Mucosa of descending colon (tissue), 3 donors: Measurements from ENCODE around the gene IFT22. TPM values are rescaled to one million over a fixed set of nuclear protein-coding genes. Genes with fewer than 3 reads are reported as not detected.
"Not testable (repeated sequence)": the region's sequence is repeated elsewhere in the genome, so short reads cannot be mapped to it uniquely, and the experiment has no call there.

Experiments
- ATAC-seq: fragments of 200-7000 bp; cut with Tn5 transposase; one replicate; pipeline ENCODE4 v1.9.1; 2020; ENCODE audit warnings: mild to moderate bottlenecking, moderate library complexity
- DNase-seq, 3 donors: peaks; one replicate each; pipeline ENCODE4 v3.0.0-alpha.2; 2020
- H3K36me3 ChIP-seq: fragments of 200-600 bp; one replicate; pipeline ENCODE4 v1.8.0; 2021; ENCODE audit warnings: low read depth, mild to moderate bottlenecking
- H3K4me1 ChIP-seq: fragments of 200-600 bp; one replicate; pipeline ENCODE4 v1.8.0; 2021; ENCODE audit warnings: low read depth, mild to moderate bottlenecking
- H3K4me3 ChIP-seq: fragments of 200-600 bp; one replicate; pipeline ENCODE4 v1.8.0; 2021; ENCODE audit warnings: mild to moderate bottlenecking
- H3K9me3 ChIP-seq: fragments of 200-600 bp; one replicate; pipeline ENCODE4 v1.8.0; 2021; ENCODE audit warnings: mild to moderate bottlenecking
- intact Hi-C, 2 donors: fragments of 100-400 bp; cut with DNase I in 1 of 2; cut with micrococcal nuclease in 1 of 2; formaldehyde crosslinking; loops; one replicate each; pipeline versions ENCODE4 v1.11.0 to v1.11.1; 2022; cut with DNase I, micrococcal nuclease
- total RNA-seq, 3 donors: library from RNA; stranded (reverse); fragmentation: NEBNext Ultra II Directional in 2 of 3; extraction: Animal tissue kit (Norgen Biotek cat#: 25700) in 2 of 3; gene quantifications; one replicate each; pipeline versions ENCODE4 v1.2.1 to v1.2.4, GENCODE V29; 2021 to 2023
- TF ChIP-seq, protein P1 (sequence below): fragments of 200-600 bp; IDR thresholded peaks from one replicate; pipeline ENCODE4 v1.8.0; 2022; ENCODE audit warnings: antibody characterized with exemption, mild to moderate bottlenecking
- donor health status: DM: no; HTN: no; CAD: no; lungs with moderate emphysema.
- donor health status: DM: no; HTN: no; CAD: no.
- donor health status: DM: no; HTN: yes; CAD: no.

IFT22 gene
- total RNA-seq, 3 donors from 2014 or later = 5.0 to 23.5 (median 5.5) TPM

DNA sequence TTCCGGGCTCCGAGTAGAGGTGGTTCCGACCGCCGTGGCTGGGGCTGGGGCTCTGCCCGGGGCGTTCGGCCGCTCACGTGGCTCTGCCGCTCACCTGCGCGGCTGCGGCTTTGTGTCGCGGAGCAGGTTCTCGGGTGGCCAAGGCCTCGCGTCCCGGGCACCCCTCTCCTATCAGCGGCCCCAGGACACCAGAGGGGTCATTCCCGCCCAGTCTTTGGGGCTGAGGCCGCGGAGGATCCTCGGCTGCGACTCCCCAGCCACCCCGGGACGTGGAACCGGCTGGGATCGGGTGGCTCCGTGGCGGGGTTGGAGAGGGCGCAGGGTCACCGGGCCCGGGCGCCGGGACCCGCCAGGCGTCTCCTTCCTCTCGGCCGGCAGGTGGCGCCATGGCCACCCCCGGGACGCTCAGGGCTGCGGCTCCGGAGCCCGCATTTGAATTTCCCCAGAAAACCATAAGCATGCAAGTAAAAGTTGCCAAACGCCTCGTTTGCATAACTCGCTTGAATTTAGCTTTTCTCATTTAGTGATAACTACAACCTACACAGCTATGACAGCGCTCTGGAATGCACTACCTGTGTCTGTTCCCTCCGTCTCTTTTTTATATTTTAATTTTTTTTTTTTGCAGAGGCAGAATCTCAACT, 42.2 kb upstream of the IFT22 start:
- no peaks in the 10 kb centered on the region for H3K9me3 ChIP-seq
- DNase-seq (peak; percentile 64 to 73 (median 64)), ATAC-seq (peak; percentile 93)
- peaks cover 7% of the 10 kb centered on the region for H3K4me1 ChIP-seq
- no peak overlapping the region for H3K4me3 ChIP-seq
- intact Hi-C loops = no loop called here
- TF ChIP-seq, protein P1, sequence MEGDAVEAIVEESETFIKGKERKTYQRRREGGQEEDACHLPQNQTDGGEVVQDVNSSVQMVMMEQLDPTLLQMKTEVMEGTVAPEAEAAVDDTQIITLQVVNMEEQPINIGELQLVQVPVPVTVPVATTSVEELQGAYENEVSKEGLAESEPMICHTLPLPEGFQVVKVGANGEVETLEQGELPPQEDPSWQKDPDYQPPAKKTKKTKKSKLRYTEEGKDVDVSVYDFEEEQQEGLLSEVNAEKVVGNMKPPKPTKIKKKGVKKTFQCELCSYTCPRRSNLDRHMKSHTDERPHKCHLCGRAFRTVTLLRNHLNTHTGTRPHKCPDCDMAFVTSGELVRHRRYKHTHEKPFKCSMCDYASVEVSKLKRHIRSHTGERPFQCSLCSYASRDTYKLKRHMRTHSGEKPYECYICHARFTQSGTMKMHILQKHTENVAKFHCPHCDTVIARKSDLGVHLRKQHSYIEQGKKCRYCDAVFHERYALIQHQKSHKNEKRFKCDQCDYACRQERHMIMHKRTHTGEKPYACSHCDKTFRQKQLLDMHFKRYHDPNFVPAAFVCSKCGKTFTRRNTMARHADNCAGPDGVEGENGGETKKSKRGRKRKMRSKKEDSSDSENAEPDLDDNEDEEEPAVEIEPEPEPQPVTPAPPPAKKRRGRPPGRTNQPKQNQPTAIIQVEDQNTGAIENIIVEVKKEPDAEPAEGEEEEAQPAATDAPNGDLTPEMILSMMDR = peak; percentile 83
- H3K36me3 ChIP-seq = no peaks in the 10 kb centered on the region

- Histone ChIP-seq H3K4me1 (peaks cover 7% of the 10 kb centered on the region), H3K9me3 (no peaks in the 10 kb centered on the region), H3K4me3 (no peak overlapping the region), H3K36me3 (no peaks in the 10 kb centered on the region)
- intact Hi-C loops = no loop called here
- ATAC-seq (no peak), DNase-seq (no peak)
- TF ChIP-seq, protein P1 = no peak
These were observed 41.7 kb upstream of the IFT22 start for GRCh38 chr7:101363196-101363733.

DNA sequence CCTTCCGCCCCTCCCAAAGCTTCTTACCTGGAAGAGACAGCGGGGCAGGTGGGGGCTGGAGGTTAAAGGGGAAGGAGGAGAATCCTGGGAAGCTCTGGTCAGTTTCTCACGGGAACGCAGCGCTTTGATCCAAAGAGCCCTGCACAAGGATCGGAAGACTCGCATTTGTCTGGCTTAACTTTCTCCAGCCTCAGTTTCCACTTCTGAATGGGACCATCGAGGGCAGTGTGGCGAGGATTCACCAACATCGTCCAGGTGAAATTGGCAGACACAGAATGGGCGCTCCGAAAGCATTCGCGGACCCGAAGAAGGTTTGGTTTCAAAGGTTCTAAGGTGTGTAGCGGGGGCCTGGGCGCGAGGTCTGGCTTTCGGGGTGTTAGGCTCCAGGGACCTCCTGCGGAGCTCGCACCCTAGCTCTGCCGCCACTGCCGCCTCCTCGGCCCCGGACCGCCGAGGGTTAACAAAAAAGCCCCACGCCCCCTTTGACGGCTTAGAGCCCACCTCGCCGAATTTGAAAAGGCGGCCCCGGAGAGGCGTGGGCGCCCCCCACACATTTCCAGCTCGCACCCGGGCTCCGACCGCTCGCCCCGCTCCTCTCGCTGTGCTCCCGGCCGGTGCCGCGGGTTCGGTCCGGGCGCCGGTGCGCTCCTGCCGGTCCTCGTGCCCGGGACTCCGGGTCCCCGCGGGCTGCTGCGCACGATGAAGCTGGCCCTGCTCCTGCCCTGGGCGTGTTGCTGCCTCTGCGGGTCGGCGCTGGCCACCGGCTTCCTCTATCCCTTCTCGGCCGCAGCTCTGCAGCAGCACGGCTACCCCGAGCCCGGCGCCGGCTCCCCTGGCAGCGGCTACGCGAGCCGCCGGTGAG, 41.0 kb upstream of the IFT22 start, which contains the start of gene COL26A1:
Gene COL26A1 (plus strand): TSS at position 542 of the 862 bp plus-strand sequence. CDS start 158 bp downstream, at position 700.
- DNase-seq (peak; percentile 21 to 53 (median 42)), ATAC-seq (peak; percentile 63)
- no peak within 1 kb of the TSS for H3K4me3 ChIP-seq
- peaks cover 7% of the 10 kb centered on the region for H3K4me1 ChIP-seq
- intact Hi-C loops = no loop called here
- H3K9me3 ChIP-seq = no peaks in the 10 kb centered on the region
- TF ChIP-seq, protein P1 = no peak
- no peaks in the 10 kb centered on the region for H3K36me3 ChIP-seq

DNA sequence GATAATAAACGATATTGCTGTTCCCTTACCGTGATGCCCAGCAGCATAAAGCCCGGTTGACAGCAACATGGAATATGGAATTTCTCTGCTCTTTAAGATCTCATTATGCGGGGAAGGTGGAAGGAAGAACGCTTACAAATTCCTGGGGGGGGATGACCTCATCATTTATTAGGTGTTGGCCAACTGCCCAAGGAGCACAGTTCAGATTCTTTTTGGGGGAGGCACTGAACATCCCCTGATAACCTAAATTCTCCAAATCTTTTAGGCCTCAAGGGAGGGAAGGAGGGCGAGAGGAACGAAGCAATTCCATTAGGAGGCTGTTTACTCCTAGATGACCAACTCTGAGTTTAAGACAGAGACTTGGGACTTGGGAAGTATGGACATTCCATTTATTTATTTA, 35.8 kb upstream of the IFT22 start:
- intact Hi-C loops = no loop called here
- no peak for DNase-seq
- TF ChIP-seq, protein P1 = no peak
- Histone ChIP-seq H3K4me1 (peaks cover 6% of the 10 kb centered on the region), H3K4me3 (no peak overlapping the region), H3K9me3 (no peaks in the 10 kb centered on the region), H3K36me3 (no peaks in the 10 kb centered on the region)
- no peak for ATAC-seq

DNA sequence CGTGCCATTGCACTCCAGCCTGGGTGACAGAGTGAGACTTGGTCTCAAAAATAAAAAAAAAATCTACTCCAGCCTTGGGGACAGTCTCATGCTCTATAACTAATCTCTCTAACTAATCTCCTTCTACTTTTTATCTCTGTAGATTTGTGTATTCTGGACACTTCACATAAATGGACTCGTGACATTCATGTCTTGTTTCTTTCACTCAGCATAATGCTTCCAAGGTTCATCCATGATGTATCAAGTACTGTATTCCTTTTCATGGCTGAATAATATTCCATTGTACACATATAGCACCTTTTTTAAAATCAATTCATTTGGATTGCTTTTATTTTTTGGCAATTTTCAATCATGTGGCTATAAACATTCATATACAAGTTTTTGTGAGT, 31.3 kb upstream of the IFT22 start:
- TF ChIP-seq, protein P1 = no peak
- ATAC-seq = no peak
- intact Hi-C loops = no loop called here
- Histone ChIP-seq H3K4me3 (no peak overlapping the region), H3K36me3 (no peaks in the 10 kb centered on the region), H3K4me1 (peaks cover 6% of the 10 kb centered on the region), H3K9me3 (no peaks in the 10 kb centered on the region)
- DNase-seq = no peak

DNA sequence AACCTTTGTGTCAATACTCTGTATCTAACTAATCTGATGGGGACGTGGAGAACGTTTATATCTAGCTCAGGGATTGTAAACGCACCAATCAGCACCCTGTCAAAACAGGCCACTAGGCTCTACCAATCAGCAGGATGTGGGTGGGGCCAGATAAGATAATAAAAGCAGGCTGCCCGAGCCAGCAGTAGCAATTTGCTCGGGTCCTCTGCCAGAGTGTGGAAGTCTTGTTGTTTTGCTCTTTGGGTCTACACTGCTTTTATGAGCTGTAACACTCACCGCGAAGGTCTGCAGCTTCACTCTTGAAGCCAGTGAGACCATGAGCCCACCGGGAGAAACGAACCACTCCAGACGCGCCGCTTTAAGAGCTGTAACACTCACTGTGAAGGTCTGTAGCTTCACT, 27.7 kb upstream of the IFT22 start:
- H3K9me3 ChIP-seq, ATAC-seq, H3K4me3 ChIP-seq, intact Hi-C loops, H3K4me1 ChIP-seq, H3K36me3 ChIP-seq, DNase-seq: not testable (repeated sequence)

- DNase-seq, H3K9me3 ChIP-seq, H3K4me3 ChIP-seq, intact Hi-C loops, H3K4me1 ChIP-seq, H3K36me3 ChIP-seq, ATAC-seq: not testable (repeated sequence)
These were observed 26.9 kb upstream of the IFT22 start for GRCh38 chr7:101348456-101349067.
